PC-3 (cell line): ENCODE measurements around the gene PXMP4. TPM values are rescaled to one million over a fixed set of nuclear protein-coding genes. Genes with fewer than 3 reads are reported as not detected.

Experiments used
- ATAC-seq: fragments of 200-7000 bp; cut with Tn5 transposase; 2 replicates; pipeline ENCODE4 v1.9.1; 2020; ENCODE audit warnings: mild to moderate bottlenecking, moderate library complexity
- BruUV-seq: library from RNA; stranded (reverse); fragments of 400-500 nt; replicated peaks from 2 replicates; lab custom pipeline; 2021; lab: Mats Ljungman, UMichigan
- CTCF ChIA-PET: fragments of 300-600 bp; sonication (Branson Sonifier 250); formaldehyde crosslinking; loops from one replicate; lab custom pipeline; 2022; ENCODE audit warnings: antibody characterized with exemption; lab: Charles Lee
- POLR2A ChIA-PET: fragments of 300-600 bp; sonication (Branson Sonifier 250); formaldehyde crosslinking; loops from one replicate; lab custom pipeline; 2022; ENCODE audit warnings: antibody characterized with exemption; ENCODE audit not compliant: unreplicated experiment; lab: Charles Lee
- DNase-seq: peaks from one replicate; pipeline ENCODE4 v3.0.0-alpha.2; 2015
- H2AFZ ChIP-seq: fragments of 300-600 bp; sonication (generic); 2 replicates; pipeline ENCODE4 v1.6.0; 2016; ENCODE audit warnings: antibody characterized with exemption, low read length
- H3F3A ChIP-seq: fragments of 300-600 bp; sonication (generic); one replicate; pipeline ENCODE4 v1.6.0; 2017; ENCODE audit warnings: antibody characterized with exemption, low read length, control low read depth, mild to moderate bottlenecking; ENCODE audit not compliant: unreplicated experiment
- H3K27ac ChIP-seq: fragments of 300-600 bp; sonication (generic); 2 replicates; pipeline ENCODE4 v1.5.1; 2016; ENCODE audit warnings: mild to moderate bottlenecking, low read length
- H3K27me3 ChIP-seq: fragments of 300-600 bp; sonication (generic); 2 replicates; pipeline ENCODE4 v1.6.1; 2016; ENCODE audit warnings: low read length, mixed read lengths
- H3K36me3 ChIP-seq: fragments of 300-600 bp; sonication (generic); 2 replicates; pipeline ENCODE4 v1.6.1; 2016; ENCODE audit warnings: low read depth, mixed run types, low read length, mixed read lengths
- H3K4me1 ChIP-seq: fragments of 300-600 bp; sonication (generic); 2 replicates; pipeline ENCODE4 v1.5.1; 2016; ENCODE audit warnings: low read length; ENCODE audit not compliant: insufficient read depth
- H3K4me2 ChIP-seq: fragments of 300-600 bp; sonication (generic); 2 replicates; pipeline ENCODE4 v1.6.0; 2016; ENCODE audit warnings: low read length
- H3K4me3 ChIP-seq: fragments of 300-600 bp; sonication (generic); 2 replicates; pipeline ENCODE4 v1.5.1; 2016; ENCODE audit warnings: mild to moderate bottlenecking, low read length, mixed read lengths
- H3K79me2 ChIP-seq: fragments of 300-600 bp; sonication (generic); 2 replicates; pipeline ENCODE4 v1.6.1; 2017; ENCODE audit warnings: low read length, mixed read lengths
- H3K9ac ChIP-seq: fragments of 300-600 bp; sonication (generic); 2 replicates; pipeline ENCODE4 v1.6.0; 2016; ENCODE audit warnings: mild to moderate bottlenecking, low read length
- H3K9me2 ChIP-seq: fragments of 300-600 bp; sonication (generic); replicated peaks from 2 replicates; pipeline ENCODE4 v1.6.1; 2016; ENCODE audit warnings: mixed run types, low read length, mixed read lengths
- H3K9me3 ChIP-seq: fragments of 300-600 bp; sonication (generic); 2 replicates; pipeline ENCODE4 v1.6.1; 2016; ENCODE audit warnings: low read length, mixed read lengths
- H4K20me1 ChIP-seq: fragments of 300-600 bp; sonication (generic); 2 replicates; pipeline ENCODE4 v1.6.1; 2016; ENCODE audit warnings: low read length, mixed read lengths
- EZH2 ChIP-seq: fragments of 300-600 bp; sonication (generic); IDR thresholded peaks from one replicate; pipeline ENCODE4 v1.6.1; 2017; ENCODE audit warnings: antibody characterized with exemption, mild to moderate bottlenecking, low read length; ENCODE audit not compliant: unreplicated experiment
- EZH2phosphoT487 ChIP-seq: fragments of 300-600 bp; sonication (generic); IDR thresholded peaks from 2 replicates; pipeline ENCODE4 v1.6.1; 2018; ENCODE audit warnings: mild to moderate bottlenecking, antibody characterized with exemption, low read length, borderline replicate concordance
- intact Hi-C: fragments of 100-400 bp; cut with micrococcal nuclease; formaldehyde crosslinking; loops from 2 replicates; pipeline ENCODE4 v1.9.0; 2023
- total RNA-seq: library from RNA; depleted of rRNA; stranded (reverse); fragments of >200 nt; gene quantifications from 2 replicates; pipeline ENCODE4 v1.2.3, GENCODE V29; 2014
- TF ChIP-seq, protein P1 (sequence below): fragments of 300-600 bp; sonication (generic); conservative IDR thresholded peaks from 2 replicates; pipeline ENCODE4 v1.5.1; 2017; ENCODE audit warnings: antibody characterized with exemption, low read depth, mild to moderate bottlenecking, low read length

Gene PXMP4
- total RNA-seq, 1 experiment from 2014 or later = not detected

- no peak for ATAC-seq
- no peak overlapping the region for H3K9ac ChIP-seq
- H3K36me3 ChIP-seq = peaks cover 4% of the 10 kb centered on the region
- H4K20me1 ChIP-seq = peaks cover 27% of the 10 kb centered on the region
- no peaks in the 10 kb centered on the region for H3K9me2 ChIP-seq
- H3K27me3 ChIP-seq = no peaks in the 10 kb centered on the region
- H3K4me1 ChIP-seq = peaks cover 14% of the 10 kb centered on the region
- ChIA-PET CTCF (no interaction called here), POLR2A (no interaction called here)
- H3K79me2 ChIP-seq = peaks cover 43% of the 10 kb centered on the region
- H3K9me3 ChIP-seq = no peaks in the 10 kb centered on the region
- no peak overlapping the region for H2AFZ ChIP-seq
- TF ChIP-seq EZH2phosphoT487 (no peak), EZH2 (no peak)
- TF ChIP-seq, protein P1, sequence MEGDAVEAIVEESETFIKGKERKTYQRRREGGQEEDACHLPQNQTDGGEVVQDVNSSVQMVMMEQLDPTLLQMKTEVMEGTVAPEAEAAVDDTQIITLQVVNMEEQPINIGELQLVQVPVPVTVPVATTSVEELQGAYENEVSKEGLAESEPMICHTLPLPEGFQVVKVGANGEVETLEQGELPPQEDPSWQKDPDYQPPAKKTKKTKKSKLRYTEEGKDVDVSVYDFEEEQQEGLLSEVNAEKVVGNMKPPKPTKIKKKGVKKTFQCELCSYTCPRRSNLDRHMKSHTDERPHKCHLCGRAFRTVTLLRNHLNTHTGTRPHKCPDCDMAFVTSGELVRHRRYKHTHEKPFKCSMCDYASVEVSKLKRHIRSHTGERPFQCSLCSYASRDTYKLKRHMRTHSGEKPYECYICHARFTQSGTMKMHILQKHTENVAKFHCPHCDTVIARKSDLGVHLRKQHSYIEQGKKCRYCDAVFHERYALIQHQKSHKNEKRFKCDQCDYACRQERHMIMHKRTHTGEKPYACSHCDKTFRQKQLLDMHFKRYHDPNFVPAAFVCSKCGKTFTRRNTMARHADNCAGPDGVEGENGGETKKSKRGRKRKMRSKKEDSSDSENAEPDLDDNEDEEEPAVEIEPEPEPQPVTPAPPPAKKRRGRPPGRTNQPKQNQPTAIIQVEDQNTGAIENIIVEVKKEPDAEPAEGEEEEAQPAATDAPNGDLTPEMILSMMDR = no peak
- H3K4me3 ChIP-seq = no peak overlapping the region
- no peaks in the 10 kb centered on the region for H3F3A ChIP-seq
- BruUV-seq = no TSS peak
- no peak for DNase-seq
- no peak overlapping the region for H3K4me2 ChIP-seq
- no peak overlapping the region for H3K27ac ChIP-seq
- intact Hi-C loops = loop anchor here (10.0 kb wide), 1 partner anchor 104 kb away; no protein-coding TSS in a partner anchor
These were observed 38.8 kb downstream of the PXMP4 start for GRCh38 chr20:33681288-33681687.

DNA sequence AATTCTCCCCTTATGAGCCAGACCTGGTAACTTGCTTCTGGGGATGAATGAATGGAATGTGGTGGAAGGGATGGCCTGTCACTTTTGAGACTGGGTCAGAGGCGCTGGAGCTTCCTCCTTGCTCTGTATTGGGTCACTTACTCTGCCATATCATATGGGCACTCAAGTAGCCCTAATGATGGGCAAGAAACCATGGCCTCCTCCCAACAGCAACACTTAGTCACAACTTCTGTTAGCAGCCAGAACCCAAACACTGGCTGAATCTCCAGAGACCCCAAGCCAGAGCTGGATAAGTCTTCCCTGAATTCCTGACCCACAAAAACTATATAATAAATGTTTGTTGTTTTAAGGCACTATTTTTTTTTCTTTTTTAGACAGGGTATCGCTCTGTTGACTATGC lies 39.4 kb downstream of the PXMP4 start:
- H3K9me2 ChIP-seq = no peaks in the 10 kb centered on the region
- H3F3A ChIP-seq = no peaks in the 10 kb centered on the region
- no peak overlapping the region for H3K27ac ChIP-seq
- ChIA-PET POLR2A (no interaction called here), CTCF (interaction anchor here (0.6 kb wide), 1 partner anchor 112 kb away, joined by 3 read pairs; no protein-coding TSS in a partner anchor)
- H3K9me3 ChIP-seq = no peaks in the 10 kb centered on the region
- H3K79me2 ChIP-seq = peaks cover 43% of the 10 kb centered on the region
- no peak for TF ChIP-seq EZH2
- TF ChIP-seq, protein P1 = no peak
- TF ChIP-seq EZH2phosphoT487 = no peak
- no peak overlapping the region for H2AFZ ChIP-seq
- intact Hi-C loops = loop anchor here (10.0 kb wide), 1 partner anchor 104 kb away; no protein-coding TSS in a partner anchor
- no peak overlapping the region for H3K4me3 ChIP-seq
- H3K9ac ChIP-seq = no peak overlapping the region
- ATAC-seq (no peak), DNase-seq (no peak)
- H4K20me1 ChIP-seq = peaks cover 27% of the 10 kb centered on the region
- H3K27me3 ChIP-seq = no peaks in the 10 kb centered on the region
- peaks cover 14% of the 10 kb centered on the region for H3K4me1 ChIP-seq
- H3K4me2 ChIP-seq = no peak overlapping the region
- H3K36me3 ChIP-seq = peaks cover 4% of the 10 kb centered on the region
- BruUV-seq = no TSS peak

DNA sequence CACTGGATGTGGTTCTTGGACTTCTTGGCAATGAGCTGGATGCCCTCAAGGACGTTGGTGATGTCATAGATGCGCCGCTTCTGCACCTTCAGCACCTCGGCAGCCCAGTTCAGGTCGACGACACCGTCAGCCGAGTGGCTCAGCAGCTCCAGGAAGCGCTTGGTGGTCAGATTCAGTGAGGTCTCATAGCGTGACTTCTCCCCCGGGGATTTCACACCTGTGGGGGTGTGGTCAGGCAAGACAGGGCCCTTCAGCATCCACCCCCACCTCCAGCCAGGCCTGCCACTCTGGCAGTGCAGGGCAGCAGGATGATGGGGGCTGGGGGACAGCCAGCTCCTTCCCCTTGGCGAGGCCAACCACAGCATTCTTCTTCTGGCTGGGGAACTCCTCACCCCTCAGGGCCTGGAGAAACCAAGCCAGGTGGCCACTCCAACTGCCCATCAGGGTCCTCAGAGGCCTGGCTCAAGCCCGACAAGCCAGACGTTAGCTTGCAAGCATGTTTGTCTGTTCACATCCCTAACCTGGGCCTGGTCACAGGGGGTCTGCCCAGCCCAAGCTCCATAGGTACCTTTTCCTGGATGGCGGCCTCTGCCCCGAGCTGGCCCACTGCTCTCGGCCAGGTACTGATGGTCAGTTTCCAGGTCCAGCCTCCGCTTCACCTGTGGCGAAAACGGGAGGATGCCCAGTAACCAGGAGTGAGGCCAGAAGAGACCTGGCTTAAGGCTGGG lies 40.2 kb downstream of the PXMP4 start:
- H2AFZ ChIP-seq = no peak overlapping the region
- intact Hi-C loops = loop anchor here (10.0 kb wide), 1 partner anchor 105 kb away; no protein-coding TSS in a partner anchor
- no peak for ATAC-seq
- H3K79me2 ChIP-seq = peaks cover 36% of the 10 kb centered on the region
- no peaks in the 10 kb centered on the region for H3K27me3 ChIP-seq
- no peaks in the 10 kb centered on the region for H3K9me2 ChIP-seq
- no peak for DNase-seq
- no TSS peak for BruUV-seq
- H3F3A ChIP-seq = peaks cover 5% of the 10 kb centered on the region
- ChIA-PET POLR2A (no interaction called here), CTCF (interaction anchor here (0.6 kb wide), 1 partner anchor 113 kb away, joined by 3 read pairs; no protein-coding TSS in a partner anchor)
- TF ChIP-seq EZH2phosphoT487 = no peak
- no peak for TF ChIP-seq EZH2
- TF ChIP-seq, protein P1 = no peak
- H3K4me2 ChIP-seq = no peak overlapping the region
- H3K36me3 ChIP-seq = peaks cover 4% of the 10 kb centered on the region
- no peak overlapping the region for H3K9ac ChIP-seq
- H3K4me1 ChIP-seq = peaks cover 11% of the 10 kb centered on the region
- peaks cover 26% of the 10 kb centered on the region for H4K20me1 ChIP-seq
- no peak overlapping the region for H3K4me3 ChIP-seq
- H3K9me3 ChIP-seq = no peaks in the 10 kb centered on the region
- no peak overlapping the region for H3K27ac ChIP-seq
